Stimulated activated CD8-positive, alpha-beta memory T cell treated with anti-CD3 and anti-CD28 coated beads, Interleukin-7, amount 100 ng/mL, for 48 hours (primary cell): ENCODE results near the gene HPX.
"Not testable (repeated sequence)": the region's sequence is repeated elsewhere in the genome, so short reads cannot be mapped to it uniquely, and the experiment has no call there.

Experiments
- DNase-seq, 2 donors: peaks; one replicate each; pipeline ENCODE4 v3.0.0-alpha.2; 2020; ENCODE audit warnings: low read depth in 1 of 2; ENCODE audit errors: extremely low read depth in 1 of 2

HPX gene

DNA sequence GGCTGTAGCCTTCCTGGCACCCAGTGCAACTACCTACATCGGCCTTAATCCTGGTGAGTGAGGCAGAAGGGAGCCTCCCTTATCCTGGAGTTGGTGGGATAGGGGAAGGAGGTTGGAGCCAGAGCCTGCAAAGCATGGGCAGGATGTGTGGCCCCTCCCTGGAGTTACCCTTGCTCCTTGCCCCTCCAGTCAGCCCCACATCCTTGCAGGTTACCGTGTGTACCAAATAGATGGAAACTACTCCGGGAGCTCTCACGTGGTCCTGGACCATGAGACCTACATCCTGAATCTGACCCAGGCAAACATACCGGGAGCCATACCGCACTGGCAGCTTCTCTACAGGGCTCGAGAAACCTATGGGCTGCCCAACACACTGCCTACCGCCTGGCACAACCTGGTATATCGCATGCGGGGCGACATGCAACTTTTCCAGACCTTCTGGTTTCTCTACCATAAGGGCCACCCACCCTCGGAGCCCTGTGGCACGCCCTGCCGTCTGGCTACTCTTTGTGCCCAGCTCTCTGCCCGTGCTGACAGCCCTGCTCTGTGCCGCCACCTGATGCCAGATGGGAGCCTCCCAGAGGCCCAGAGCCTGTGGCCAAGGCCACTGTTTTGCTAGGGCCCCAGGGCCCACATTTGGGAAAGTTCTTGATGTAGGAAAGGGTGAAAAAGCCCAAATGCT, 46.7 kb downstream of the HPX start:
- DNase-seq: no peak

DNA sequence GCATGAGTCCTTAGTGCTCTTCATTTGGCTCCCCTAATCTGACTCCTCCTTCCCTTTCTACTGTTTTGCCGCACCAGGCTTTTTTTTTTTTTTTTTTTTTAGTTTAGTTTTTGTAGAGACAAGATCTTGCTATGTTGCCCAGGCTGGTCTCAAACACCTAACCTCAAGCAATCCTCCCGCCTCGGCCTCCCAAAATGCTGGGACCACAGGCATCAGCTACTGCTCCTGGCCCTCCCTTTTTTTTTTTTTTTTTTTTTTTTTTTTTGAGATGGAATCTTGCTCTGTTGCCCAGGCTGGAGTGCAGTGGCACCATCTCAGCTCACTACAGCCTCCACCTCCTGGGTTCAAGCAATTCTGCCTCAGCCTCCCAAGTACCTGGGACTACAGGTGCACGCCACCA, 48.5 kb downstream of the HPX start:
- not testable (repeated sequence) for DNase-seq

DNA sequence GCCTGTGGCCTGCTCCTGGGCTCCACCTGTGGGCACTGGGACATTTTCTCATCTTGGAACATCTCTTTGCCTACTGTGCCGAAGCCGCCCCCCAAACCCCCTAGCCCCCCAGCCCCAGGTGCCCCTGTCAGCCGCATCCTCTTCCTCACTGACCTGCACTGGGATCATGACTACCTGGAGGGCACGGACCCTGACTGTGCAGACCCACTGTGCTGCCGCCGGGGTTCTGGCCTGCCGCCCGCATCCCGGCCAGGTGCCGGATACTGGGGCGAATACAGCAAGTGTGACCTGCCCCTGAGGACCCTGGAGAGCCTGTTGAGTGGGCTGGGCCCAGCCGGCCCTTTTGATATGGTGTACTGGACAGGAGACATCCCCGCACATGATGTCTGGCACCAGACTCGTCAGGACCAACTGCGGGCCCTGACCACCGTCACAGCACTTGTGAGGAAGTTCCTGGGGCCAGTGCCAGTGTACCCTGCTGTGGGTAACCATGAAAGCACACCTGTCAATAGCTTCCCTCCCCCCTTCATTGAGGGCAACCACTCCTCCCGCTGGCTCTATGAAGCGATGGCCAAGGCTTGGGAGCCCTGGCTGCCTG, 49.2 kb downstream of the HPX start:
- no peak for DNase-seq

DNA sequence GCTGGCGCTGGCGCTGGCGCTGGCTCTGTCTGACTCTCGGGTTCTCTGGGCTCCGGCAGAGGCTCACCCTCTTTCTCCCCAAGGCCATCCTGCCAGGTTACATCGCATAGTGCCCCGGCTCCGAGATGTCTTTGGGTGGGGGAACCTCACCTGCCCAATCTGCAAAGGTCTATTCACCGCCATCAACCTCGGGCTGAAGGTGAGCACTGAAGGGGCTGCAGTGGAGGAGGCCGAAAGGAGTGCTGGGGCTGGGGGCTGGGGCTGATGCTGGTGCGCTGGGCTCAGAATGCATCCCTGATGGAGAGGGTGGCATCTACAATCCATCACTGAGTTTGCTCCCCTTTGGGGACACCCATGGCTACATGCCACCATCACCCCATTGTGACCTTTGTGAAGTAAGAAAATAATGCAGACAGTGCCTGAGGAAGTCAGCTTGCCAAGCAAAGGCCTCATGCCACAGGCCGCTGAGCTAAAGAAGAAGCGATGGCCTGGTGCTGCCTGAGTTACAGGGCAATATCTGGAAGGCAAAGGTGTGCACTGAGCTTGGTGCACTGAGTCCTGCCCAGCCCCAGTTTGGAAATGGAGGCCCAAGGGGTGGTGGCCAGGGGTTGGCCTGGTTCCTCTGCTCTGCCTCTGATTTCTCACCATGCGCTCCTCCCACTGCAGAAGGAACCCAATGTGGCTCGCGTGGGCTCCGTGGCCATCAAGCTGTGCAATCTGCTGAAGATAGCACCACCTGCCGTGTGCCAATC, 49.9 kb downstream of the HPX start:
- DNase-seq: no peak

DNA sequence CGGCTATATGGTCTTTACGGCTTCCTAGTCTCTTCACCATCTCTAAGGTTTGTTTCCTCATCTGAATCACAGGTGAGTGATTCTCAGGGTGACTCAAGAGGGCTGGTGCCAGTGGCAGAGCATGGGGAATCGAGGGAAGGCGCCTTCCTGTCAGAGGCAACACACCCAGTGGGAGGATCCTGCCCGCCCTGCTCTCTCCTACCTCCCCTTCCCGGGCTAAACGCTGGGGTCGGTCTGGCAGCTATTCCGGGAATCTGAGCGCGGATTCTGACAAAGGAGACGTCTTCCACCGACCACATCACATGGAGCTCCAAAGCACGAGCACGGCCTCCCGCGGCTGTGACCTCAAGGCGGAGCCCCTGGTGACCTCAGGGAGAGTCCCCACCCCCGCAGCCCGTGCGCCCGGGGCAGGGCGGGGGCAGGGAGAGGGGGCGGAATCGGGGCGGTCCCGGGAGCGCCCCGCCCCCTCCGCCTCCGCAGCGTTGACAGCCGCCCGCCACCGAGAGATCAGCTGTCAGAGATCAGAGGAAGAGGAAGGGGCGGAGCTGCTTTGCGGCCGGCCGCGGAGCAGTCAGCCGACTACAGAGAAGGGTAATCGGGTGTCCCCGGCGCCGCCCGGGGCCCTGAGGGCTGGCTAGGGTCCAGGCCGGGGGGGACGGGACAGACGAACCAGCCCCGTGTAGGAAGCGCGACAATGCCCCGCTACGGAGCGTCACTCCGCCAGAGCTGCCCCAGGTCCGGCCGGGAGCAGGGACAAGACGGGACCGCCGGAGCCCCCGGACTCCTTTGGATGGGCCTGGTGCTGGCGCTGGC, 50.7 kb downstream of the HPX start, which contains the start of gene SMPD1:
SMPD1 (plus strand) TSS at position 570 of the 813 bp plus-strand sequence; CDS start at position 695, 125 bp downstream.
- peak; percentile 88 to 94 for DNase-seq

DNA sequence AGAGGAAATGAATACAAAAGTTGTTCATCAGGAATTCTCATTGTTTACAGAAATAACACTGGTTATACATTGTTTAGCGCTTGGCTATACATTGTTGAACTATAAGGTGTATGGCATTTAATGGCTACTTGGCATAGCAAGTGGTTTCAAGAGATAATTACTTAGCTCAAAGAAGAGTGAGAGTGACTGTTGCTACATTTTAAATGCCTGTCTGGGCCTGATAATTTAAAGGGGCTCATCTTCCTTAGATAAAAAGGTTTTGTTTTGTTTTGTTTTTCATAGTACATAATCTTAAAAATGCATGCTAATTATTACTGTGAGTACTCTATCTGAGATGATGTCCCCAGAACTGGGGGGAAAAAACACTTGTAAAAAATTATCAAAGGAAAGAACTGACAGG, 52.0 kb downstream of the HPX start:
- no peak for DNase-seq

DNA sequence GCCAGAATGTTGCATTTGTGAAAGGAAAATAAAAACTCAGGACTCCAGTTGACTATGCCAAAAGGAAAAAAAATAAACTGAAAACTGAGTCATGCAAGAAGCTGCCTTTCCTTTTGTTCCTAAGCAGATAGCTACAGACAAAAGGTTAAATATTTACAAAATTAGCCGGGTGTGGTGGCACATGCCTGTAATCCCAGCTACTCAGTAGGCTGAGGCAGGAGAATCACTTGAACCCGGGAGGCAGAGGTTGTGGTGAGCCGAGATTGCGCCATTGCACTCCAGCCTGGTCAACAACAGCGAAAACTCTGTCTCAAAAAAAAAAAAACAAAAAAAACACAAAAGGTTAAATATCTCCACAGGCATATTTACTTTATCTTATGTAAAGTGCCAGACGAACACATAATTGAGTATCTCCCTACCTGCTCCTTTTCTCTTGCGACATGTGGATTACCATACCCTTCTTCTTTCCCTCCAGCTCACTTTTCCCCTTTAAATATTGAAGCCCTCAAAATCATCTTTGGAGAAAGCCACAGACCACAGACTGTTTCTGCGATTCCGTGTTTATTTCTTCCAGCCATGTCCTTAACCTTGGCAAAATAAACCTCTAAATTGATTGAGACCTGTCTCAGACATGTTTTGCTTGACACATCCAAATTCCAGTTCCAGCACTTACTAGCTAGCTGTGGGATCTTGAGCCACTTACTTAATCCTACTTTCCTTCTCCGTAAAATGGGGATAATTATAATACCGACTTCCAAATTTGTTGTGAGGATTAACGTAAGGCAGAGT, 52.8 kb downstream of the HPX start:
- no peak for DNase-seq

DNA sequence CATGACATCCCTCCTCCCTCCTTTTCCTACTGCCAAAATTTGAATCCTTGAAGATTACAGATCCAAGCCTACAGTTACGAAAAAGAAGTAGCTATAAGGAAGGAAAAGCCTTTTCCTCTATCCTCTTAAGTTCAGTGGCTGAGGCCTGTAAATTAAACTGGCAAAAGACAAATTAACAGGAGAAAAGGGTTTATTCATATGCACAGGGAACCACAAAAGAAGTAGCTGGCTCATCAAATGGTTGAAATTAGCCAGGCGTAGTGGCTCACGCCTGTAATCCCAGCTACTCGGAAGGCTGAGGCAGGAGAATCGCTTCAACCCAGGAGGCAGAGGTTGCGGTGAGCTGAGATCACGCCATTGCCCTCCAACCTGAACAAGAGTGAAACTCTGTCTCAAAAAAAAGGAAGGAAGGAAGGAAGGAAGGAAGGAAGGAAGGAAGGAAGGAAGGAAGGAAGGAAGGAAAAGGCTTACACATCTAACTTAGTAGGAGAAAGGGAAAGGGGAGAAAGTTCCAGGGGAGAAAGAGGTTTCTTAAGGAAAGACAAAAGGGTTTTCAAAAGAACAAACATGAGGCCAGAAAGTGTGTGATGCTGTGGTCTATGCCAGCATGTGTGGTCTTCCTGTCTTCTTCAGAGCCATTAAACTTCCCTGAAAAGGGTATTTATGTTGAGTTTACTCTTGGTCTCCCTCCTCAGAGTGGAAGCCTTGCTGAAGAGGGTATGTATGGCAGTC, 55.6 kb downstream of the HPX start:
- no peak for DNase-seq
